Measurements from ENCODE around the gene HELT. TPM values are rescaled to one million over a fixed set of nuclear protein-coding genes. Genes with fewer than 3 reads are reported as not detected.
"Not testable (repeated sequence)": the region's sequence is repeated elsewhere in the genome, so short reads cannot be mapped to it uniquely, and the experiment has no call there.

Gene HELT
- total and polyA plus RNA-seq, 11 donors: not detected

- DNase-seq: peak; percentile 52 to 81 (median 64)
- Histone ChIP-seq H3K27ac (no peak overlapping the region), H3K36me3 (no peaks in the 10 kb centered on the region), H3K4me1 (peaks cover 0 to 20% (median 11%) of the 10 kb centered on the region in 12 donors), H3K4me3 (no peak overlapping the region), H3K27me3 (no peaks in the 10 kb centered on the region), H3K9me3 (no peaks in the 10 kb centered on the region)
- peak; percentile 70 to 82 (median 78) for ATAC-seq
- WGBS, 4 donors: 29 to 47% (median 34%) methylated on average over 21 of the region's 21 CpGs
- TF ChIP-seq, protein P1, sequence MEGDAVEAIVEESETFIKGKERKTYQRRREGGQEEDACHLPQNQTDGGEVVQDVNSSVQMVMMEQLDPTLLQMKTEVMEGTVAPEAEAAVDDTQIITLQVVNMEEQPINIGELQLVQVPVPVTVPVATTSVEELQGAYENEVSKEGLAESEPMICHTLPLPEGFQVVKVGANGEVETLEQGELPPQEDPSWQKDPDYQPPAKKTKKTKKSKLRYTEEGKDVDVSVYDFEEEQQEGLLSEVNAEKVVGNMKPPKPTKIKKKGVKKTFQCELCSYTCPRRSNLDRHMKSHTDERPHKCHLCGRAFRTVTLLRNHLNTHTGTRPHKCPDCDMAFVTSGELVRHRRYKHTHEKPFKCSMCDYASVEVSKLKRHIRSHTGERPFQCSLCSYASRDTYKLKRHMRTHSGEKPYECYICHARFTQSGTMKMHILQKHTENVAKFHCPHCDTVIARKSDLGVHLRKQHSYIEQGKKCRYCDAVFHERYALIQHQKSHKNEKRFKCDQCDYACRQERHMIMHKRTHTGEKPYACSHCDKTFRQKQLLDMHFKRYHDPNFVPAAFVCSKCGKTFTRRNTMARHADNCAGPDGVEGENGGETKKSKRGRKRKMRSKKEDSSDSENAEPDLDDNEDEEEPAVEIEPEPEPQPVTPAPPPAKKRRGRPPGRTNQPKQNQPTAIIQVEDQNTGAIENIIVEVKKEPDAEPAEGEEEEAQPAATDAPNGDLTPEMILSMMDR (IDR thresholded peaks at IDR 0.05): peak in 10 of 12 donors; percentile 27 to 65 (median 50)
- no peak for TF ChIP-seq POLR2A (IDR thresholded peaks at IDR 0.05)
- intact Hi-C loops (cut with DNase I): loop anchor here (1.0 to 10.0 kb wide), 6 partner anchors 157 to 239 kb away; partner anchors contain the start of gene ACSL1 (in 2 of the 10)
These were observed 34.5 kb upstream of the HELT start for GRCh38 chr4:184983672-184984356.

- Histone ChIP-seq H3K9me3 (no peaks in the 10 kb centered on the region), H3K27me3 (peaks cover 0 to 5% (median 0%) of the 10 kb centered on the region in 9 donors), H3K27ac (no peak overlapping the region), H3K4me3 (no peak overlapping the region), H3K36me3 (no peaks in the 10 kb centered on the region), H3K4me1 (peaks cover 0 to 11% (median 7%) of the 10 kb centered on the region in 12 donors)
- no peak for TF ChIP-seq POLR2A (IDR thresholded peaks at IDR 0.05)
- TF ChIP-seq, protein P1 (IDR thresholded peaks at IDR 0.05): no peak
- 86 to 95% (median 90%) methylated on average over 12 to 13 of the region's 13 CpGs for WGBS, 4 donors
- ATAC-seq (no peak), DNase-seq (no peak)
- intact Hi-C loops (cut with DNase I): loop anchor here in 1 of 10 donors (10.0 kb wide), 1 partner anchor 163 kb away; the partner anchor contains the start of gene ACSL1
These were observed 30.7 kb upstream of the HELT start for GRCh38 chr4:184987493-184988031.

DNA sequence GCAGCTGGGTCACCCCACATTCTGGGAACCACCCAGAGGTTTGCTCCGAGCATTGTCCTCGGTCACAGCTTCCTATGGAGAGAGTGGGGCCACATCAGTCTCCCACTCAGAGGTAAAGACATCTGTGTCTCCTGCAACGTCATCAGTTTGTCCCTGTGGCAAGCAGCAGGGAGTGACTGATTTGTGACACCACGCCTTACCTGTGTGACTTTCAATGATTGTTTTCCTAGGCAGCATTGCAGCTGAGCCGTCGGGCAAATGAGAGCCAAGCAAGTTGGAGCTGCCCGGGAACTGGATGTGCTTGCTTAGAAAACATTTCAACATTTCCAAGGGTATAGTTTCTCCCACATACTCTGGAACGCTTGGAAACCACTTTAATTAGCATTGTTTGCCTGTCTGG, 29.7 kb upstream of the HELT start:
- WGBS, 4 donors: 71 to 81% (median 76%) methylated on average over 8 of the region's 8 CpGs
- no peak overlapping the region for H3K4me3 ChIP-seq
- no peaks in the 10 kb centered on the region for H3K9me3 ChIP-seq
- no peak for ATAC-seq
- peaks cover 0 to 7% (median 0%) of the 10 kb centered on the region in 9 donors for H3K27me3 ChIP-seq
- TF ChIP-seq, protein P1 (IDR thresholded peaks at IDR 0.05): no peak
- TF ChIP-seq POLR2A (IDR thresholded peaks at IDR 0.05): no peak
- H3K4me1 ChIP-seq: peaks cover 0 to 5% (median 4%) of the 10 kb centered on the region in 12 donors
- no peaks in the 10 kb centered on the region for H3K36me3 ChIP-seq
- H3K27ac ChIP-seq: no peak overlapping the region
- intact Hi-C loops (cut with DNase I): loop anchor here in 1 of 10 donors (10.0 kb wide), 1 partner anchor 164 kb away; the partner anchor contains the start of gene ACSL1
- DNase-seq: no peak

GRCh38 chr4:184989283-184989682, 29.0 kb upstream of the HELT start:
- ATAC-seq, H3K4me1 ChIP-seq, H3K9me3 ChIP-seq, H3K36me3 ChIP-seq, H3K27ac ChIP-seq, H3K4me3 ChIP-seq, DNase-seq, H3K27me3 ChIP-seq: not testable (repeated sequence)
- intact Hi-C loops (cut with DNase I): loop anchor here in 1 of 10 donors (10.0 kb wide), 1 partner anchor 164 kb away; the partner anchor contains the start of gene ACSL1
- 70 to 80% (median 76%) methylated on average over 14 to 15 of the region's 15 CpGs for WGBS, 4 donors

DNA sequence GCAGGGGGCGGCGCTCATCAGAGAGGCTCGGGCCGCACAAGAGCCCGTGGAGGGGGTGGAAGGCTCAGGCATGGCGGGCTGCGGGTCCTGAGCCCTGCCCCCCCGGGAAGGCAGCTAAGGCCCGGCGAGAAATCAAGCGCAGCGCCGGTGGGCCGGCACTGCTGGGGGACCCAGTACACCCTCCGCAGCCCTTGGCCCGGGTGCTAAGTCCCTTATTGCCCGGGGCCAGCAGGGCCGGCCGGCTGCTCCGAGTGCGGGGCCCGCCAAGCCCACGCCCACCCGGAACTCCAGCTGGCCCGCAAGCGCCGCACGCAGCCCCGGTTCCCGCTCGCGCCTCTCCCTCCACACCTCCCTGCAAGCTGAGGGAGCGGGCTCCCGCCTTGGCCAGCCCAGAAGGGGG, 28.2 kb upstream of the HELT start:
- WGBS, 4 donors: 95 to 97% (median 96%) methylated on average over 21 to 32 of the region's 34 CpGs

More for the DNA sequence above, 28.2 kb upstream of the HELT start:
- intact Hi-C loops (cut with DNase I); H3K4me1 ChIP-seq; ATAC-seq; H3K27me3 ChIP-seq; H3K36me3 ChIP-seq; H3K4me3 ChIP-seq; H3K9me3 ChIP-seq; DNase-seq; H3K27ac ChIP-seq: not testable (repeated sequence)
